ENCODE results near the gene IVD.
A peak's percentile ranks its signal among the peaks of the same experiment; 100 is the strongest.

IVD gene

DNA sequence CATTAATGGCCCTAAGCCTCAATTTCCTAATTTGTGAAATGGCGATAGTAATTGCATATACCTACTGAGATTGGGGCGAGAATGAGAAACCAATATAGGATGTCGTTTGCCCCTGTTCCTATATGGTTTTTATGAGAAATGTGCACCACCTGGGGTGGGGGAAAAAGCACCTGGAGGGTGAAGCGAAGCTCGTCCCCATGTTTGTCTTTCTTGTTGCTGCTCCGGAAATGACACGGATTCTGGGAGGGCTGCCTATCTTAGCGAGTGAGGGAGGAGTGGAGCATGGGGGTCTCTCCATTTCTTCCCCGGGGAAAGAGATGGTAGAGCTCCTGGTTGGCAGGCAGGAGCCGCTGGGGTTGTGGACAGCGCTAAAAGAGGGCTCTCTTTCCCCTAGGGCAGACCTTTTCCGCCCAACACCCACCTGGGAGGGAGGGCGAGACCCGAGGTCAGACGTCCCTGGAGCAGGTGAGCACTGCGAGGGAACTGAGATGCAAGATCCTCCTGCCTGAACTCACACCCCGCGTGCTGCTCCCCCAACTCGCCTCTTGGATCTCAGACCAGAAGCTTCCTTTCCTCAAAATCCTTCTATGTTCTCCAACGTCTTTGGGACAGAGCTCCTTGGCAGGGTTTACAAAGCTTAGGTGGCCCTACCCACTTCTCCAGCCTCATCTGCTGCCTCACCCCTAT lies 29.6 kb downstream of the IVD start:
- no peak for DNase-seq
- in situ Hi-C loops (cut with HindIII; ENCODE audit: low pct_ligation_motif_present, low pct_unique_long_range_greater_than_20kb, low sequenced_read_pairs) = no loop called here

DNA sequence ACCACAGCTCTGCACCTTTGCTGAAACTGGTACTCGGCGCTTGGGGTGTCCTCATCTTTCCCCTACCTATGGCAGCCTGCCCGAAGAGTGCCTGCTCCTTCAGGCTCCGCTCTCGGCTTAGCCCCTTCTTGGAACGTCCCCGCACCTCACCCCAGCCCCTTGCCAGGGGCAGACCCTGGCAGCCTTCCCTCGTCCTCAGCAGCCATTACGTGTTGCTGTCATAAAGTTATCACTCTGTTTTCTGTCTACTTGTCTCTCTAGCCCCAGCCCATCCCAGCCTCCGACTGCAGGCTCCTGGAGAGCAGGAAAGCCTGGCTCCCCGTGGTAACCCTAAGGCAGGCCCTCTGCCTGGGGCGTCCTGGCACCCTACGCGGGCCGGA lies 30.1 kb downstream of the IVD start:
- in situ Hi-C loops (cut with HindIII; ENCODE audit: low pct_ligation_motif_present, low pct_unique_long_range_greater_than_20kb, low sequenced_read_pairs) = no loop called here

DNA sequence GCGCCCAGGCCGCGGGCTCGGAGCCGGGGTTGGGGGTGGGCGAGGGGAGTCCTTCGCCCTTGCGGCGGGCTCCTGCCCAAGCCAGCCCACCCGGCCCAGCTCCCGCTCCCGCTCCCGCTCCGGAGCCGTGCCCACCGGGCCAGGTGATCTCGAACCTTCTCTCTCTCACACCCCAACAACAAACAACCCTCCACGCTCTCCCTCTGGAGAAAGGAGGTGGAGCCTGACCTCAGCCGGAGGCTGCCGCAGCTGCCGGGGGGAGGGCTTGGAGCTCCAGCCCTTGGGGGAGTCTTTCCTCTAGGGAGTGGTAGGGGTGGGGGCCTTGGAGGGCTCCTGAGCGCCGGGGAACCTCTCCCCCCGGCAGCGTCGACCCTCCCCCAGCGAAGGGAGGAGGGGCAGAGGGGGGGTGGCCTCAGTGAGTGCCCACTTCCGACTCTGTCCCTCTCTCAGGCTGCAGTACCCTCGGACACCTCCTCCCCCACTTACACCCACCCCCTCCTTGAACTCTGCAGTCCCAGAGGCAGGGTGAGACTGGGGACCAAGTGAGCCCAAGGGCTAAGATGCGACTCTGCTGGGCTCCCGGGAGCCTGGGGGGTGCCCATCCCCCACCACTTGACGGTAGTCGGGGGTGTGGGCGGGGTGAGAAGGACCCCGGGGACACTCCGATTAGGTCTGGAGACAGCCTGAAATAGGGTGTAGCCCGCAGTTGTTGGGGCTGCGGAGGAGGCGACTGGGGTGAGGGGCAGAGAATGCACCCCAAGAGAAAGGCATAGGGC lies 30.7 kb downstream of the IVD start:
- in situ Hi-C loops (cut with HindIII; ENCODE audit: low pct_ligation_motif_present, low pct_unique_long_range_greater_than_20kb, low sequenced_read_pairs) = no loop called here
- peak; percentile 12 for DNase-seq

More for the DNA sequence above, 30.1 kb downstream of the IVD start:
- no peak for DNase-seq

DNA sequence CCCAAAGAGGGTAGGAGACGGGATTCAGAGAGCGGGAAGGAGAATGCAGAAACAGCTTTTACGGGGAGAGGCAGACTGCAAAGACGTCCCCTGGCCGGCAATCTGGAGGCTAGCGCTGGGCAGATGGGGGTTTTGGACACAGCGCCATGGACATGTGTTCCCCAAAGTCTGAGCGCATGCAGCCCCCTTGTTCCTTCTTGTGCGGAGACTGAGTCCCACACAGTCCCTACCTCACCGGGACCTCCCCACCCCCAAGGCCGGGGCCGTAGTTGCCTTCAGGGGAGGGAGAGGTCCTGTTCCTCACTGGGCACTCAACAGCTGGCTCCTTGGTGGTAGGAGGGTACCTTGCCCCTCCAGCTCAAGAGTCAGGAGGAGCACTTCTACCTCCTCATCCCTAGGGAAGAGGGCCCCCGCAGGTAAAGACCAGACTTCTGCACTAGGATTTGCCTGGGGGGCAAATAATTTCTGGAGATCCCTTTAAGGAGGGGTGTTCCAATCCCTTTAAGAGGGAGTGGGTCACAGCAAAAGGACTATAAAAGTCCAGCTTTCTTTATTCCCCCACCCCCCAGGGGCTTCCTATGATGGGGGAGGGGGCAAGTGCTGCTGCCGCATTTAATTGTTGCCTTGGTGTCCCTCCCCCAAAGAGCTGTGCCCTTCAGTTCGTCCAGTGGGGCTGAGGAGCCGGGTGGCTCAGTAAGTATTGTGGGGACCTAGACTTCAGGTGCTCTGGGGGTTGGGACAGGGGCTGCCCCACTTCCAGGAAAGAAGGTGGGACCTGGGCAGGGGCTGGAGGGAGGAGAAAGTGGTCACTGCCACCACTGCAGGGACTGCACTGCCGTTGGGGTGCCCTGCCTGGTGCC lies 31.5 kb downstream of the IVD start:
- DNase-seq = no peak
- in situ Hi-C loops (cut with HindIII; ENCODE audit: low pct_ligation_motif_present, low pct_unique_long_range_greater_than_20kb, low sequenced_read_pairs) = no loop called here

DNA sequence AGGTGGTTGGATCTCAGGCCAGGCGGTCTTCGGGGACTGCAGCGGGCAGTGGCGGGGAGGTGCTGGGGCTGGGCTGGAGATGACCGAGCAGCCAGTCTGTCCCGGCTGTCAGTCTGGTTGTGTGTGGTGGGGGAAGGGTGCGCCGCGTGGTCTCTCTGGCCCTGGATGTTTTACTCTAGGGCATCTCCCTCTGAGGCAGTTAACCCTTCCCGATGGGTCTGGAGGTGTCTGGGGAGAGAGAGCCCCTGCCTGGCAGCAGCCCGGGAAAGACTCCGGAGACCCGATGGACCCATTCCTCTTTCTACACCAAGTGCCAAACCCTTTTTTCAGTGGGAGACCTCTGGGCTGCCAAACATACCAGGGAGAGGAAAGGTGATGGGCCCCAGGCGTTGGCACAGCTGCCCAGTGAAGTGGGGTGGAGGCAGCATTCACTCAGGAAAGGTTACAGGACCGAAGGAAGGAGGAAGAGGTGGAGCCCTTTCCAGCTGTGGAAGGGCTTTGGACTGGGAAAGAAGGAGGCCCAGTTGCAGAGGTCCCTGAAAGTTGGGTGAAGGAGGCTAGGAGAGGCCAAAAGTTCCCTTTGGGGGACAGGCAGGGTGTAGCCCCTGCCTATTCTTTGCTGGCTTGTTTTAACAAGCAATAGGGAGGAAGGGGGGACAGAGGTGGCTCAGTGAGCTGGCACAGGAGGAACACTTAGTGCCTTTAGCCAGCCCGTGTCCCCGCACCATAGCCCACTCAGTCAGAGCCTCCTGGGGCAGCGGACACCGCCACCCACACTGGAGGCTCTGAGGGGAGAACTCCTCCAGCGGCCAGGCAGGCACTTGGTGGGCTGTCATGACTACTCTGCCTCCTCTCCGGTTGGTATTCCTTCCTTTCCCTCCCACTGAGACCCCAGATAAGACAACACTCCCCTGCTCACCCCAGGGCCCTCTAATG lies 32.4 kb downstream of the IVD start:
- in situ Hi-C loops (cut with HindIII; ENCODE audit: low pct_ligation_motif_present, low pct_unique_long_range_greater_than_20kb, low sequenced_read_pairs) = no loop called here
- DNase-seq = no peak

DNA sequence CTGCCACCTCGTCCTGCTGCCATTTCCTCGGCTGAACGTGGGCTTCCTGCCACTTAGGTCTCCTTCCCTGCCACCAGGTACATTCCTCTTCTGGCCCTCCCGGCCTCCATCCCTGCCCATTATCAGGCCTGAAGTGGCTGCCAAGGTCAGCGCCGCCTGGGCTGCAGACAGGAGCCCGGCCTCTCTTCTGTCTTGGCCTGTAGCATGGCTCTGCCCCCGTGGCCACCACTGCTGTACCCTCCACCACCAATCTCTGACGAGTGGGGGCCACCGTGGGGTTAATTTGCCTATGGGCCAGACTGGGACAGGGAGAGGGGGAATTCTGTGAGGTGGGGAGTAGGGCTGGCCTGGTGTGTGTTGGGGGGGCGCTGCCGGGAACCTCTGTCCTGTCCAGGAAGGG lies 33.1 kb downstream of the IVD start:
- in situ Hi-C loops (cut with HindIII; ENCODE audit: low pct_ligation_motif_present, low pct_unique_long_range_greater_than_20kb, low sequenced_read_pairs) = no loop called here
- no peak for DNase-seq

DNA sequence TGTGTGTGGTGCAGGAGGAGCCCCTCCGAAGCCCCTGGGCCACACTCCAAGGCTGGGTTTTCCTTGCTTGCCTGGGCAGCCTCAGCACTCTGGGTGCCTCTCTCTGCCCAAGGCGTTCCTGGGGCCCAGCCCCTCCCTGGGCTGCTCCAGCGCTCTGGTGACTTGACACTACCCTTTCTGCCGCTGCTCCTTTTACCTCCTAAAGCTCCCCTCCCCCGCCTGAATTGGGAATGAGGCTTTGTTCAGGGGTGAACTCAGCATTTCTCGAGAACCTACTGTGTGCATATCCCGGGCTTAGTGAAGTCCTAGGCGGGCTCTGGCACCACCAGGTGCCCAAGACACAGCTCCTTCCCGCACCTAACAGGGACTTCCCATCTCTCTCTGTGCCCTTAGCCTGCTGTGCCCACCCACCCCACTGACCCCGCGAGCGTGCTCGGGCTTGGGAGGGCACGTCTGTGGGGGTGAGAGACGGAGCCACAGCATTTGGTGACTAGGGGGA lies 33.9 kb downstream of the IVD start:
- in situ Hi-C loops (cut with HindIII; ENCODE audit: low pct_ligation_motif_present, low pct_unique_long_range_greater_than_20kb, low sequenced_read_pairs) = no loop called here
- peak; percentile 13 for DNase-seq

DNA sequence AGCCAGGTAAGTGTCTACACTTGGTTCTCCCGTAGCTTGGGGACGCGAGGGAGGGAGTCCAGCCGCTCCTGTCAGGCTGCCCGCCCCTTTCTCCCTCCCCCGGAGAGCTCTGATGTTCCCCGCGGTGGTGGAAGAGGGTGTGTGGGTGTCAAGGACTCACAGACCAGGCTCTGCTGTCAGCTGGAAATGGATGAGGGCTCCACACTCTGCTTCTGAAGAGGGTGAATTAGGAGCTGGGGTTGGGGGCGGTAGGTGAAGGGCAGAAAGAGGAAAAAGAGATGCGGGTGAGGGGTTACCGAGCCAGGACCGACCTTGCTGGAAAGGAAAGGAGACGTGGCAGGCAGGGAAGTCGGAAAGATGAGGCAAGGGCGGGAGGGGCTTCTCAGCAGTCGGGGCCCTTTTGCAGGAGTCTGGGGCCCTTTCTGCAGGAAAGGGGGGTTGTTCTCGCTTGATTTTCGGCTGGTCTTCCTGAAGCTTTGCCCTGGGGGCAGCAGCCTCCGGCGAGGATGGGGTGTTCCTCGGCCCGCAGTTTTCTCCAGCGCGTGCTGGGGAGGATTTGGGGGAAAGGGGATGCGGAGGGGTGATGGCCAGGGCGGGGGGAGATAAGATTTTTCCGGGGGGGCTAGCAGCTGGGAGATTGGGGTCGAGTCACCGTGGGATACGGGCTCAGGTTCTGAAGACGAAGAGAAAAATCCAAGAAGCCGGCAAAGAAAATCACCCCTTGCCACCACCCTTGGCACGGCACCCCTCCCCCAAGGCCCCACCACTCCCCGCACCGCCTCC lies 34.6 kb downstream of the IVD start:
- peak; percentile 41 for DNase-seq
- in situ Hi-C loops (cut with HindIII; ENCODE audit: low pct_ligation_motif_present, low pct_unique_long_range_greater_than_20kb, low sequenced_read_pairs) = no loop called here

DNA sequence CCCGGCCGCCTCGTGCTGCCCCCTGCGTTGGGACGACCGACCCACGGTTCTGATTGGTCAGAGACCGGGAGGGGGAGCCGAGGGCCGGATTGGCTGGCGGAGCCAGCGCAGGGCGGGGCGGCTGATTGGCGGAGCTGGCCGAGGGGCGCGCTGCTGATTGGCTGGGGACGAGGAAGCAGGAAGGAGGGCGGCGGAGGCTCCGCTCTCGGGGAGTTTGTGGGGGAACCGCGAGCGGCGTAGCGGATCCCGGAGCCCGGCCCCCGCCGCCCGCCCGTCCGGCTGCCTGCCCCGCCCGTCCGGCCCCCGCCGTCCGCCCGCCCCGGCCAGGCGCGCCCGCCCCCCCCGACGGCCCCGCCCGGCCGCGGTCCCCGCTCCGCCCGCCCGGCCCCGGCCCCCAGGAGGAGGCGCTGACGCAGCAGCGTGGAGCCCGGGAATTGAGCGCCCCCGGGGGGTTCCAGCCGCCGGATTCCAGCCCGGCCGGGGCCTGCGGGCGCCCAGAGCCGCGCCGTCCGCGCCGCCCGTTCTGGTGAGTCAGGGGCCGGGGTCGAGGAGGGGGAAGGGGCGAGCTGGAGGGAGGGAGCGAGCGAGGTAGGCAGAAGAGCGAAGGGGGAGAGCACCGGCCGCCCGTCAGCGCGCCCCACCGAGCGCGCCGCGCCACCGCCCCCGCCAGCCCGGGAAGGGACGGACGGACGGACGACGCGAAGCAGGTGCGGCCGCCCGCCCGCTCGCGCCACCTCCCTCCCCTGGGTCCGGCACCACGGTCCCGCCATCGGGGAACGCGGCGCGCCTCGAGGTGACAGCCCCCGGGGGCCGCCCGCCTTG lies 35.4 kb downstream of the IVD start, which contains the start of gene BAHD1:
TSS of gene BAHD1 (plus strand) at position 211 of the 822 bp plus-strand sequence. CDS start 17,512 bp downstream, outside the sequence.
- in situ Hi-C loops (cut with HindIII; ENCODE audit: low pct_ligation_motif_present, low pct_unique_long_range_greater_than_20kb, low sequenced_read_pairs) = no loop called here
- DNase-seq = peak; percentile 94

DNA sequence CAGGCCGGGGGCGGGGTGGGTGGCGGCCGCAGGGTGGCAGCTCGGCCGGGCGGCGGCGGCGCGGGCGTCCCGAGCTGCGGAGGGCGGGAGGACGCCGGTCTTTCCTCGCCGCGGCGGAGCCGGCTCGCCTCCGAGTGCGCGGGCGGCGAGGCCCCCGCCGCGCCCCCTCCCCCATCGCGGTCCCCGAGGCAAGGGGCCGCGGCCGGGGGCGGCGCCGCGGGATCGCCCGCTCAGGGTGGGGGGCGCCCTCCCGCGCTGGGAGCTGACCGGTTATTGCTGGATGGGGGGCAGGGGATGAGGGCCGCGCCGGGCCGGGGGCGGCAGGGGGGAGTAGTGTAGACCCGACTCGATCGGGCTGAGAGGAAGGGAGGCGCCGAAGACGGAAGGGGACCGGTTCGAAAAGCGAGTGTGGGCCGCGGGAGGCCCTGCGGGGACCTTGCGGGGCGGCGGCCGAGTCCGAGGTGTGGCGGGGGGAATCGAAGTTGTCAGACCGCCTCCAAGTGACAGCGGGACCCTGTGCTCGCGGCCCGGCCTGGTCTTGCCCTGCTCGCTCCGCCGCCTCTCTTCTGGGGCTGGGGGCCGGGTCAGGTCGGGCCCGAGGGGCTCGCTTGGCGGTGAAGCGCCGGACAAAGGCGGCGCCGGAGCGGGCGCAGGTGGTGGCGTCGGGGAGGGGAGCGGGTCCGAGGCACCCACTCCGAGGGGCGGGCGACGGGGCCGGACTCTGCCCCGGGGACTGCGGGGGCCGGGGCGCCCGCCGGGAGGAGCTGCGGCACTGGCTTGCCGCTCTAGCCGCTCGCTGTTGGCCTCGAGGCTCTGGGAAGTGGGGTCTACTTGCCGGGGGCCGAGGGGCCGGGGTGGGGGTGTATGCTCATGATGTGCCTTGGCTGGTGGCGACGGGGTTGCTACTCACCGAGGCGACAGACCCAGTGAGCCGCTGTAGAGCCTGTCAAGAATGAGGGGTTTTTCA lies 36.3 kb downstream of the IVD start:
- DNase-seq = peak; percentile 14

DNA sequence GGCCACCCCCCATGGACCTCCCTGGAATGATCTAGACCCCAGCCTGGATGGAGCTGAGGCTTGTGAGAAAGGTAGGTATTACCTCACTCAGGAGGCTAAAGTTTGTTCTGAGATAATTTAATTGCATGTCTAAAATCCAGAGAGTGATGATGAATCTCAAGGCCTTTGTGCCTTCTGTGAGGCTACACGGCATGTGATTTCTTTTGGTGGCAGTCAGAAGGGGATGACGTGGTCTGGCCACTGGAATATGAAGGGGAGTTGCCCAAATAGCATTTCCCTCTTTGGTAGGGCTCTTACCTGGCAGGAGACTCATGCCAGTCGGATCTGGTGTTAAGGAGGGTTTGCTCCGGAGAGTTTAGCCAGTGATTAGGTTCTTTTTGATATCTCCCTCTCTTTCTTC lies 37.7 kb downstream of the IVD start:
- in situ Hi-C loops (cut with HindIII; ENCODE audit: low pct_ligation_motif_present, low pct_unique_long_range_greater_than_20kb, low sequenced_read_pairs) = no loop called here

More for the DNA sequence above, 36.3 kb downstream of the IVD start:
- in situ Hi-C loops (cut with HindIII; ENCODE audit: low pct_ligation_motif_present, low pct_unique_long_range_greater_than_20kb, low sequenced_read_pairs) = no loop called here

DNA sequence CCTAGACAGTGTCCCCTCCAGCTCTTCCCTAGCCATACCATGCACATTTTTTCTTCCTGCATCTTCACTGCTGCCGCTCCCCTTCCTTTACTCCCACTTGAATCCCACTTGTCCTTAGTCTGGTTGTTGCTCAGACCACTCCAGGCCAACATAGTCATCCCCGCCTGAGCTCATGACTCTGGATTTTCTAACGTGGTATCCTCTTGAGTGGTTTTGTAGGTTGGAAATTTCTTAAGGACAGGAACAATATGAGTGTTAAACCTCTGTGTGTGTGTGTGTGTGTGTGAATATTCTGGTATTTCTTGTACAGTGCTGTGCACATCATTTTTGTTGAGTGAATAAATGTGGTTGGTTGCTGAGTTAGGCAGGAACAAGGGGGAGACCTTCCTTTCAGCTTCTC lies 38.3 kb downstream of the IVD start:
- in situ Hi-C loops (cut with HindIII; ENCODE audit: low pct_ligation_motif_present, low pct_unique_long_range_greater_than_20kb, low sequenced_read_pairs) = no loop called here
- DNase-seq = no peak

More for the DNA sequence above, 37.7 kb downstream of the IVD start:
- DNase-seq = no peak

DNA sequence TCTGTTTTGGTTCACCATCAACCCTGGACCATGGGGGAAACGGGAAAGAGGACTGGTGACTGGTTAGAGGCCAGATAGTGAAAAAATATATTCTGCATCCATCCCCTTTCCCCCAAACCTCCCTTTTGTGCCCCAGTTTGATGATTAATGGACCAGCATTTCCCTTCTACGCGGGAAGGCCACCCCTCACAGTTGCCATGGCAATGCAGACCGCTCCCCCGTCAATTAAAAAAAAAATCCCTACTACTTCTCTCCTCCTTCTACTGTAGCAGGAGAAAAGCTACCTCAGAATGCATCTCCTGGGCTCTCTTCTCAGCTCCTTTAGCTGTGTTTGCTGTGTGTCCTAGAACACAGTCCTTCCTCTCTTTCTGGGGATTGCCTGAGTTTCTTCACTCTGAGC lies 39.1 kb downstream of the IVD start:
- in situ Hi-C loops (cut with HindIII; ENCODE audit: low pct_ligation_motif_present, low pct_unique_long_range_greater_than_20kb, low sequenced_read_pairs) = no loop called here
- no peak for DNase-seq

DNA sequence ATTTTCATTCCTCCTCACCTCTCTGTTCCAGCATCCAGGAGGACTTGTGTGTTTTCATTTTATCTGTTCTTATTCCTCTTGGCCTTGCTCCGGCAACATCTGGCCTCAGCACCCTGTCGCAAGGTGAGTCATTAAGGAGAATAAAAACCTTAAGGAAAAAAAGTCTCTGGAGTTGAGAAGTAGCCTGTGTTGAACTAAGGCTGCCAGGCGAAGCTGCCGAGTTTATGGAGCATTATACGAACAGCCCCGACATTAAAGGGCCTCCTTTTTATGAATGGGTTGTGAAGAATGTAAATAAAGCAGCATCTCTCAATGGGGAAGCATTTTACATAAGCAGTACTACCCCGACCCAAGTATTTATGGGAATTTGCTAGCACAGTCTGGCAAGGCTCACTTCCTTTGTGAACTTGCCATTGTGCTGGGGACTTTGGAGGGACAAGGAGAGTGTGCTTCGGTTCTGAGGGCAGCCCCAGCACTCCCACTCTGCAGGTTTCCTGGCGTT lies 39.9 kb downstream of the IVD start:
- DNase-seq = no peak
- in situ Hi-C loops (cut with HindIII; ENCODE audit: low pct_ligation_motif_present, low pct_unique_long_range_greater_than_20kb, low sequenced_read_pairs) = no loop called here

DNA sequence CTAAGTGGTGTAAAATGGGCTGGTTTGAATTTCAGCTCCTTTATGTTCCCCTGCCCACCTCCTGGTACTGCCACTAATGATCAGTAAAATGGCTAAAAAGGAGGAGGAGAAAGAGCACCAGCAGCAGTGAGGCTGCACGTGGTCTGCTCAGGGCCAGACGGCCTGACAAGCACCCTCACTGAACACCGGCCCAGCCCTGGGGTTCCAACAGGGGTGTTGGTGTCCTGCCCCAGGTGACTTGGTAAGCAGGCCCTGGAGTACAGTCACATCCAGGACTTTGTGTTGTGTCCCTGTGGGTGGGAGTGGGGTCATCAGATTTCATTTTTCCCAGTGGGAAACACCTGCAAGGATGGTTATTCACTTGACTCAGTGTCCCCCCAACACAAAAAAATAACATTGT lies 40.5 kb downstream of the IVD start:
- DNase-seq = no peak

More for the DNA sequence above, 40.5 kb downstream of the IVD start:
- in situ Hi-C loops (cut with HindIII; ENCODE audit: low pct_ligation_motif_present, low pct_unique_long_range_greater_than_20kb, low sequenced_read_pairs) = no loop called here
